HepG2 (cell line): ENCODE measurements around the gene NAA15. TPM values are rescaled to one million over a fixed set of nuclear protein-coding genes. Genes with fewer than 3 reads are reported as not detected.
"Not testable (repeated sequence)": the region's sequence is repeated elsewhere in the genome, so short reads cannot be mapped to it uniquely, and the experiment has no call there.

Experiments used
- ATAC-seq: fragments of 200-7000 bp; cut with Tn5 transposase; 3 replicates; pipeline ENCODE4 v1.9.1; 2020; ENCODE audit warnings: mild to moderate bottlenecking, moderate library complexity
- BruUV-seq: library from RNA; stranded (reverse); fragments of 400-500 nt; replicated peaks from 2 replicates; lab custom pipeline; 2021; lab: Mats Ljungman, UMichigan
- CTCF ChIA-PET: fragments of 300-600 bp; formaldehyde crosslinking; extraction: SDS; loops from one replicate; lab custom pipeline; 2021; ENCODE audit warnings: low total read pairs, inconsistent platforms, low intra/inter-chr PET ratio; lab: Yijun Ruan, JAX
- POLR2A ChIA-PET: fragments of 350-600 bp; sonication (Branson Sonifier 250); formaldehyde crosslinking; loops from one replicate; lab custom pipeline; 2020; ENCODE audit warnings: antibody characterized with exemption, inconsistent platforms; lab: Yijun Ruan, JAX
- DNase-seq: peaks from one replicate; pipeline ENCODE4 v3.0.0-alpha.2; 2015; ENCODE audit warnings: low spot score
- FAIRE-seq: peaks from 3 replicates; lab custom pipeline; 2011; peaks lifted over from hg19 to GRCh38; lab: Jason Lieb, UNC
- H2AFZ ChIP-seq: one replicate; pipeline ENCODE4 v1.6.1; 2011; ENCODE audit warnings: low read length, inconsistent platforms
- H3K27ac ChIP-seq: fragments of 300-600 bp; 3 replicates; pipeline ENCODE4 v1.8.0; 2011; ENCODE audit warnings: mixed run types, mild to moderate bottlenecking, mixed read lengths, low read length, inconsistent platforms; ENCODE audit not compliant: insufficient read depth; ENCODE audit errors: extremely low read length
- H3K27me3 ChIP-seq, 2 experiments: fragments of 200-600 bp in 1 of 2; 2 replicates in 1 of 2; 3 replicates in 1 of 2; pipeline versions ENCODE4 v1.6.0 to v1.8.0; 2011; ENCODE audit warnings: low read length in 2 of 2, mild to moderate bottlenecking in 2 of 2, moderate library complexity in 2 of 2, inconsistent platforms in 1 of 2; ENCODE audit not compliant: insufficient read depth in 2 of 2, control insufficient read depth in 1 of 2
- H3K36me3 ChIP-seq, 2 experiments: fragments of 200-600 bp in 1 of 2; replicated peaks in 1 of 2; 2 replicates in 1 of 2; 3 replicates in 1 of 2; pipeline versions ENCODE4 v1.5.1 to v1.8.0; 2011; ENCODE audit warnings: low read length in 2 of 2, inconsistent platforms in 1 of 2; ENCODE audit not compliant: insufficient read depth in 2 of 2, control insufficient read depth in 1 of 2
- H3K4me1 ChIP-seq: 2 replicates; pipeline ENCODE4 v1.5.1; 2012; ENCODE audit warnings: low read length, inconsistent platforms; ENCODE audit not compliant: insufficient read depth
- H3K4me2 ChIP-seq: 2 replicates; pipeline ENCODE4 v1.6.0; 2011; ENCODE audit warnings: low read depth, low read length, inconsistent platforms
- H3K4me3 ChIP-seq, 3 experiments: fragments of 200-600 bp in 1 of 3; sonication (generic), shearing (Covaris generic) in 1 of 3; replicated peaks in 1 of 3; 2 replicates each; pipeline ENCODE4 v1.5.1; 2011 to 2016; ENCODE audit warnings: low read length in 3 of 3, inconsistent platforms in 2 of 3, low read depth in 2 of 3, mild to moderate bottlenecking in 2 of 3, control low read depth in 1 of 3, mixed read lengths in 1 of 3; ENCODE audit not compliant: insufficient read depth in 1 of 3
- H3K79me2 ChIP-seq: one replicate; pipeline ENCODE4 v1.6.1; 2011; ENCODE audit warnings: low read length, inconsistent platforms; ENCODE audit not compliant: insufficient read depth
- H3K9ac ChIP-seq: 2 replicates; pipeline ENCODE4 v1.6.0; 2011; ENCODE audit warnings: mild to moderate bottlenecking, low read depth, low read length, inconsistent platforms; ENCODE audit not compliant: insufficient read depth
- H3K9me3 ChIP-seq: 2 replicates; pipeline ENCODE4 v1.5.1; 2012; ENCODE audit warnings: mild to moderate bottlenecking, low read length
- H4K20me1 ChIP-seq: 2 replicates; pipeline ENCODE4 v1.6.0; 2011; ENCODE audit warnings: inconsistent platforms, mild to moderate bottlenecking, low read length, moderate library complexity; ENCODE audit not compliant: insufficient read depth
- EED ChIP-seq: sonication (generic); formaldehyde crosslinking; IDR thresholded peaks from 2 replicates; pipeline ENCODE4 v1.5.0; 2020; ENCODE audit warnings: mild to moderate bottlenecking, missing genetic modification reagents
- FOXP1 ChIP-seq, 2 experiments: fragments of 450-650 bp in 1 of 2; IDR thresholded peaks; 2 replicates each; pipeline ENCODE4 v1.6.1; 2017 to 2018; ENCODE audit warnings: antibody characterized with exemption in 1 of 2
- NCOR1 ChIP-seq: fragments of 200-600 bp; sonication (generic); IDR thresholded peaks from 2 replicates; pipeline ENCODE4 v1.7.0; 2017; ENCODE audit warnings: antibody characterized with exemption, low read length, borderline replicate concordance
- ZNF121 ChIP-seq: sonication (generic); formaldehyde crosslinking; IDR thresholded peaks from 2 replicates; pipeline ENCODE4 v1.5.0; 2020; ENCODE audit warnings: mild to moderate bottlenecking, missing genetic modification reagents
- ZNF296 ChIP-seq: sonication (generic); formaldehyde crosslinking; conservative IDR thresholded peaks from 2 replicates; pipeline ENCODE4 v1.5.0; 2020; ENCODE audit warnings: mild to moderate bottlenecking, missing genetic modification reagents
- WGBS: methylation state at CpG from one replicate; pipeline ENCODE4 v1.1.6; 2017; ENCODE audit warnings: low lambda C conversion rate; 5-methylcytosine and 5-hydroxymethylcytosine counted together
- in situ Hi-C: cut with HindIII; loops from 2 replicates; pipeline ENCODE4 v1.10.0; 2017; ENCODE audit warnings: low pct_unique_long_range_greater_than_20kb; ENCODE audit not compliant: extremely low pct_ligation_motif_present
- intact Hi-C: fragments of 100-400 bp; cut with micrococcal nuclease; formaldehyde crosslinking; loops from one replicate; pipeline ENCODE4 v1.10.0; 2022; ENCODE audit not compliant: unreplicated experiment
- polyA plus RNA-seq, 8 experiments: library from polyadenylated mRNA; depleted of rRNA in 3 of 8; stranded (reverse) in 7 of 8; unstranded in 1 of 8; fragments of >200 nt; fragmentation: Illumina TruSeq in 4 of 8; extraction: Trizol in 4 of 8; gene quantifications; 2 replicates each; pipeline versions ENCODE4 v1.2.1 to v1.2.3, GENCODE V29; 2011 to 2016; ENCODE audit warnings: low read depth in 4 of 8, missing spikeins in 1 of 8, mixed read lengths in 1 of 8; ENCODE audit not compliant: insufficient read depth in 1 of 8
- total RNA-seq, 5 experiments: library from RNA; depleted of rRNA; stranded (reverse); fragments of >200 nt; fragmentation: Illumina TruSeq; extraction: Trizol; gene quantifications; 2 replicates each; pipeline ENCODE4 v1.2.3, GENCODE V29; 2016; ENCODE audit warnings: low read depth in 1 of 5

NAA15 gene
- total and polyA plus RNA-seq, 2 of the 13 experiments (the other 11 are each of a cell fraction or from before 2014, with no cell fraction given) = 6.2 to 50.2 TPM

GRCh38 chr4:139465922-139466321, 164.6 kb downstream of the NAA15 start:
- BruUV-seq = no TSS peak
- CTCF ChIA-PET = no interaction called here
- H3K4me2 ChIP-seq = no peak overlapping the region
- no peak for FAIRE-seq
- H3K9me3 ChIP-seq = no peaks in the 10 kb centered on the region
- no peak overlapping the region for H2AFZ ChIP-seq
- no peak overlapping the region for H3K4me3 ChIP-seq
- WGBS = 86% methylated on average over 4 of the region's 4 CpGs
- H3K4me1 ChIP-seq = peaks cover 14% of the 10 kb centered on the region
- intact Hi-C loops = no loop called here
- H3K79me2 ChIP-seq = peaks cover 59% of the 10 kb centered on the region
- TF ChIP-seq ZNF296 (CRISPR knock-in tag) (no peak), ZNF121 (0 out of 2 replicates have a peak, but pooled peaks have one; percentile 29), FOXP1 (IDR thresholded peaks at IDR 0.05) (no peak), FOXP1 (CRISPR knock-in tag; IDR thresholded peaks at IDR 0.05) (no peak), NCOR1 (no peak), EED (CRISPR knock-in tag) (no peak)
- TF ChIP-seq, all 625 proteins: peak for 1
- POLR2A ChIA-PET = no interaction called here
- no peak for DNase-seq
- peaks cover 7% of the 10 kb centered on the region; the same call in 1 of the 2 replicates for H4K20me1 ChIP-seq
- in situ Hi-C loops = no loop called here
- H3K27me3 ChIP-seq = no peaks in the 10 kb centered on the region
- H3K36me3 ChIP-seq = no peaks in the 10 kb centered on the region
- ATAC-seq = no peak
- no peak overlapping the region for H3K27ac ChIP-seq
- H3K9ac ChIP-seq = no peak overlapping the region

DNA sequence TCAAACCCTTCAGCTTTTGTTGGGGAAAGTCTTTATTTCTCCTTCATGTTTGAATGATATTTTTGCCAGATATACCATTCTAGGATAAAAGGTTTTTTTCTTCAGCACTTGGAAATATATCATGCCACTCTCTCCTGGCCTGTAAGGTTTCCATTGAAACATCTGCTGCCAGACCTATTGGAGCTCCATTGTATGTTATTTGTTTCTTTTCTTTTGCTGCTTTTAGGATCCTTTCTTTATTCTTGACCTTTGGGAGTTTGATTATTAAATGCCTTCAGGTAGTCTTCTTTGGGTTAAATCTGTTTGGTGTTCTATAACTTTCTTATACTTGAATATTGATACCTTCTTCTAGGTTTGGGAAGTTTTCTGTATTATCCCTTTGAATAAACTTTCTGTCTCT, 167.5 kb downstream of the NAA15 start:
- Histone ChIP-seq H3K36me3 (peaks cover 5 to 13% of the 10 kb centered on the region in 2 experiments; a peak in 4 of 5 replicates), H3K4me1 (peaks cover 20% of the 10 kb centered on the region), H3K79me2 (peaks cover 48% of the 10 kb centered on the region)
- H3K9ac ChIP-seq, H4K20me1 ChIP-seq, ATAC-seq, CTCF ChIA-PET, H3K4me2 ChIP-seq, H3K27me3 ChIP-seq, H3K9me3 ChIP-seq, H3K27ac ChIP-seq, H3K4me3 ChIP-seq, in situ Hi-C loops, DNase-seq, POLR2A ChIA-PET, intact Hi-C loops, BruUV-seq, H2AFZ ChIP-seq, FAIRE-seq: not testable (repeated sequence)
